Sigmoid colon (tissue), 4 donors: ENCODE measurements around the gene MRPS33.

Experiments
- EP300 ChIP-seq, 4 donors: sonication (generic); formaldehyde crosslinking; IDR thresholded peaks; one replicate each; pipeline ENCODE4 v1.6.1; 2017; ENCODE audit warnings: antibody characterized with exemption in 4 of 4
- POLR2A ChIP-seq, 2 donors: fragments of 450-650 bp; IDR thresholded peaks; one replicate each; pipeline ENCODE4 v1.6.1; 2016; ENCODE audit warnings: antibody characterized with exemption in 2 of 2, mild to moderate bottlenecking in 2 of 2, moderate library complexity in 2 of 2
- POLR2AphosphoS5 ChIP-seq, 4 donors: sonication (generic); formaldehyde crosslinking; IDR thresholded peaks; one replicate each; pipeline ENCODE4 v1.6.1; 2017; ENCODE audit warnings: antibody characterized with exemption in 4 of 4
- TF ChIP-seq, protein P1 (sequence below), 4 experiments: fragments of 450-650 bp in 3 of 4; fragments of 200-600 bp in 1 of 4; IDR thresholded peaks; one replicate each; pipeline ENCODE4 v1.5.1; 2016 to 2019; ENCODE audit warnings: antibody characterized with exemption in 4 of 4, mild to moderate bottlenecking in 3 of 4, moderate library complexity in 2 of 4

DNA sequence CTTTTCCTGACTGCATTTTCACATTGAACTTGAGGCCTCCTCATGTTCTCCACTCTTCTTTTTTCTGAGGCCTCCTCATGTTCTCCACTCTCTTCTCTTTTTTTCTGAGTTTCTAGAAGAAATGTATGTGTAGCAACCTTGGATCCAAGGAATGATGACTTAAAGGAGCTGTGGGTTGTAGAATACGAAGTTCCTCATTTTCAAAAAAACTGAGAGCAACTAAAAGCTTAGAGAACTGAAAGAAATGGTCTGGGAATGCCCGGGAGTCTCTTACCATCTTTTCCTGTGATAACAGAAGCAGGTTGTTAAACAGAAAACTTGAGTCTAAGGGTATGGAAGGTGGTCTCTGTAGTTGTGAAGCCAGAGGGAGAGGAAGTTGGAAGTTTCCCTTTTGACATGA, 32.8 kb downstream of the MRPS33 start:
- no peak for TF ChIP-seq POLR2AphosphoS5 (IDR thresholded peaks at IDR 0.05)
- TF ChIP-seq POLR2A (IDR thresholded peaks at IDR 0.05) = no peak
- TF ChIP-seq, protein P1, sequence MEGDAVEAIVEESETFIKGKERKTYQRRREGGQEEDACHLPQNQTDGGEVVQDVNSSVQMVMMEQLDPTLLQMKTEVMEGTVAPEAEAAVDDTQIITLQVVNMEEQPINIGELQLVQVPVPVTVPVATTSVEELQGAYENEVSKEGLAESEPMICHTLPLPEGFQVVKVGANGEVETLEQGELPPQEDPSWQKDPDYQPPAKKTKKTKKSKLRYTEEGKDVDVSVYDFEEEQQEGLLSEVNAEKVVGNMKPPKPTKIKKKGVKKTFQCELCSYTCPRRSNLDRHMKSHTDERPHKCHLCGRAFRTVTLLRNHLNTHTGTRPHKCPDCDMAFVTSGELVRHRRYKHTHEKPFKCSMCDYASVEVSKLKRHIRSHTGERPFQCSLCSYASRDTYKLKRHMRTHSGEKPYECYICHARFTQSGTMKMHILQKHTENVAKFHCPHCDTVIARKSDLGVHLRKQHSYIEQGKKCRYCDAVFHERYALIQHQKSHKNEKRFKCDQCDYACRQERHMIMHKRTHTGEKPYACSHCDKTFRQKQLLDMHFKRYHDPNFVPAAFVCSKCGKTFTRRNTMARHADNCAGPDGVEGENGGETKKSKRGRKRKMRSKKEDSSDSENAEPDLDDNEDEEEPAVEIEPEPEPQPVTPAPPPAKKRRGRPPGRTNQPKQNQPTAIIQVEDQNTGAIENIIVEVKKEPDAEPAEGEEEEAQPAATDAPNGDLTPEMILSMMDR (IDR thresholded peaks at IDR 0.05) = no peak
- no peak for TF ChIP-seq EP300 (IDR thresholded peaks at IDR 0.05)
